Measurements from ENCODE around the gene HRAS. TPM values are rescaled to one million over a fixed set of nuclear protein-coding genes. Genes with fewer than 3 reads are reported as not detected.

Gene HRAS
- total and polyA plus RNA-seq, 2 of the 8 experiments (the other 6 are each of a cell fraction or from before 2014, with no cell fraction given): 44.3 to 54.7 TPM

GRCh38 chr11:516400-516799 lies 19.0 kb downstream of the HRAS start:
- no peaks in the 10 kb centered on the region for H3K36me3 ChIP-seq (ENCODE audit: control insufficient read depth in 2 of 4, insufficient read depth in 4 of 4, low read length in 3 of 4)
- no peak overlapping the region for H3K27ac ChIP-seq (ENCODE audit: low read depth, low read length)
- no peak overlapping the region for H4K91ac ChIP-seq (replicated peaks; ENCODE audit: insufficient read length, low read length)
- H3K9me3 ChIP-seq (ENCODE audit: insufficient read depth in 2 of 2, low read depth in 1 of 2, low read length in 1 of 2): peaks cover 4 to 14% of the 10 kb centered on the region in 2 experiments; a peak in 1 of 4 replicates
- no peak overlapping the region for H3K23ac ChIP-seq (ENCODE audit: insufficient read length)
- H3K4ac ChIP-seq (replicated peaks; ENCODE audit: insufficient read length, low read depth, low read length): no peak overlapping the region
- no peaks in the 10 kb centered on the region for H3K79me1 ChIP-seq (ENCODE audit: low read depth, low read length)
- H3K23me2 ChIP-seq (ENCODE audit: low read depth, low read length): no peaks in the 10 kb centered on the region
- DNase-seq (ENCODE audit: low read depth in 1 of 2, low spot score in 2 of 2) (no peak), FAIRE-seq (no peak)
- H3K9ac ChIP-seq (replicated peaks in 1 of 4; ENCODE audit: extremely low read depth in 1 of 4, low read depth in 3 of 4, low read length in 3 of 4): no peak overlapping the region
- no peak overlapping the region for H3K18ac ChIP-seq (ENCODE audit: extremely low read depth, low read length)
- H3K4me2 ChIP-seq (ENCODE audit: insufficient read depth in 1 of 2, low read depth in 2 of 2, low read length in 2 of 2): no peak overlapping the region
- TF ChIP-seq CHD1 (IDR thresholded peaks at IDR 0.05; ENCODE audit: low read depth, low read length): no peak
- no peak for TF ChIP-seq EGR1 (IDR thresholded peaks at IDR 0.05; ENCODE audit: borderline replicate concordance, low read depth, low read length)
- no peak for TF ChIP-seq POLR2A (IDR thresholded peaks at IDR 0.05; ENCODE audit: control extremely low read depth in 1 of 2, low read depth in 2 of 2, low read length in 2 of 2)
- TF ChIP-seq CTBP2 (IDR thresholded peaks at IDR 0.05; ENCODE audit: borderline replicate concordance, insufficient read depth, insufficient read length, low read length): no peak
- TF ChIP-seq HDAC6 (IDR thresholded peaks at IDR 0.05; ENCODE audit: low read depth, low read length): no peak
- no peak for TF ChIP-seq RBBP5 (IDR thresholded peaks at IDR 0.05; ENCODE audit: borderline replicate concordance, low read depth, low read length)
- no peak for TF ChIP-seq NANOG (IDR thresholded peaks at IDR 0.05; ENCODE audit: insufficient read depth, low read depth, low read length, poor library complexity, severe bottlenecking)
- TF ChIP-seq EZH2 (IDR thresholded peaks at IDR 0.05; ENCODE audit: low read depth, low read length, severe bottlenecking): no peak
- TF ChIP-seq POLR2AphosphoS5 (IDR thresholded peaks at IDR 0.05; ENCODE audit: low read depth, low read length): no peak
- no peak for TF ChIP-seq GABPA (IDR thresholded peaks at IDR 0.05; ENCODE audit: borderline replicate concordance, insufficient read depth, low read length)
- no peak for TF ChIP-seq TEAD4 (IDR thresholded peaks at IDR 0.05; ENCODE audit: low read depth, low read length)
- TF ChIP-seq ATF3 (IDR thresholded peaks at IDR 0.05; ENCODE audit: insufficient read depth, low read depth, low read length): no peak
- TF ChIP-seq YY1 (IDR thresholded peaks at IDR 0.05; ENCODE audit: low read depth, low read length): no peak
- no peak overlapping the region for H3K4me3 ChIP-seq (ENCODE audit: extremely low read depth in 1 of 4, insufficient read depth in 2 of 4, low read depth in 3 of 4, low read length in 4 of 4)
- no peak overlapping the region for H2AK5ac ChIP-seq (ENCODE audit: low read depth, low read length)
- no peak overlapping the region for H2BK12ac ChIP-seq (ENCODE audit: low read depth, low read length)
- H3K27me3 ChIP-seq (replicated peaks in 1 of 4; ENCODE audit: control insufficient read depth in 3 of 4, extremely low read depth in 1 of 4, insufficient read depth in 3 of 4, low read length in 3 of 4): 0 out of 7 replicates have a peak, but pooled peaks cover 0 to 3% (median 0%) of the 10 kb centered on the region in 4 experiments
- 95% methylated on average over 4 of the region's 4 CpGs; no CpG with 5 or more reads in 1 of the 2 experiments for WGBS, 2 experiments (ENCODE audit: extremely low coverage in 1 of 2, insufficient coverage in 1 of 2, insufficient read length in 1 of 2, insufficient replicate concordance in 2 of 2, low coverage in 1 of 2, low lambda C conversion rate in 2 of 2, missing lambda C conversion rate in 1 of 2)
- H4K5ac ChIP-seq (ENCODE audit: insufficient read length, low read depth, low read length): no peak overlapping the region
- no peak overlapping the region for H2AFZ ChIP-seq (ENCODE audit: low read length)
- H3K14ac ChIP-seq (ENCODE audit: insufficient read length): no peak overlapping the region
- H2BK120ac ChIP-seq (replicated peaks; ENCODE audit: low read depth, low read length): no peak overlapping the region
- POLR2A ChIA-PET (ENCODE audit: partially characterized antibody): interaction anchor here (1.3 kb wide), 2 partner anchors 13 to 148 kb away, joined by 3 to 4 read pairs; no protein-coding TSS in a partner anchor
- H3K56ac ChIP-seq (replicated peaks; ENCODE audit: insufficient read length, low read depth, low read length): no peak overlapping the region
- H2BK5ac ChIP-seq (ENCODE audit: low read depth, low read length): no peak overlapping the region
- no peak overlapping the region for H4K8ac ChIP-seq (ENCODE audit: extremely low read depth, insufficient read depth, low read length)
- no peak overlapping the region for H2BK20ac ChIP-seq (ENCODE audit: low read length)
- no peaks in the 10 kb centered on the region for H4K20me1 ChIP-seq (replicated peaks in 1 of 2; ENCODE audit: control insufficient read depth in 1 of 2, insufficient read depth in 2 of 2, low read length in 2 of 2)
- H3K79me2 ChIP-seq (ENCODE audit: control insufficient read depth in 1 of 2, insufficient read depth in 2 of 2, low read length in 2 of 2): no peaks in the 10 kb centered on the region
- H3K4me1 ChIP-seq (replicated peaks in 1 of 4; ENCODE audit: control insufficient read depth in 3 of 4, insufficient read depth in 4 of 4, low read length in 3 of 4): no peaks in the 10 kb centered on the region
- no peak overlapping the region for H2BK15ac ChIP-seq (ENCODE audit: low read length)
- CTCF ChIA-PET (ENCODE audit: partially characterized antibody): interaction anchor here (0.8 to 1.7 kb wide), 2 partner anchors 15 to 68 kb away, joined by 3 read pairs; no protein-coding TSS in a partner anchor

Measured in H1 (cell line).